ENCODE measurements around the gene PCDHA11.

PCDHA11 gene

DNA sequence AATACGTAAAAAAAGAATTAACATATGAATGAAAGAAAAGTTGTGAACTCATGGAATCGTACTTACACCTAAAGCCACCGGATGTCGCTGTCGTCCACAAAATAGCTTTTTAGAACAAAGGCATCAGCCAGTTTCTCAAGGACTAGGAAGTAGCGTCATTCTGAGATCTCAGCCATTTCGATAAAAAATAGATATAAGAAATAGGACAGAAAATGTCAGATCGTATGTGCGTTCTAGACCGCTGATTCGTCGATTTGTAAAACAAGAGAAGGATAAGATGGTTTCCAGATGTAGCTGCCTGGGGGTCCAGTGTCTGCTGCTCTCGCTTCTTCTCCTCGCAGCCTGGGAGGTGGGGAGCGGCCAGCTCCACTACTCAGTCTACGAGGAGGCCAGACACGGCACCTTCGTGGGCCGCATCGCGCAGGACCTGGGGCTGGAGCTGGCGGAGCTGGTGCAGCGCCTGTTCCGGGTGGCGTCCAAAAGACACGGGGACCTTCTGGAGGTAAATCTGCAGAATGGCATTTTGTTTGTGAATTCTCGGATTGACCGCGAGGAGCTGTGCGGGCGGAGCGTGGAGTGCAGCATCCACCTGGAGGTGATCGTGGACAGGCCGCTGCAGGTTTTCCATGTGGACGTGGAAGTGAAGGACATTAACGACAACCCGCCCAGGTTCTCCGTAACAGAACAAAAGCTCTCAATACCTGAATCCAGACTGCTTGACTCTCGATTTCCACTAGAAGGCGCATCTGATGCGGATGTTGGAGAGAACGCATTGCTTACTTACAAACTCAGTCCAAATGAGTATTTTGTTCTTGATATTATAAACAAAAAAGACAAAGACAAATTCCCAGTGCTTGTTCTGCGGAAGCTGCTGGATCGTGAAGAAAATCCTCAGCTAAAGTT is 12.7 kb upstream of the PCDHA11 start, which contains the start of gene PCDHA10:
Gene PCDHA10, plus strand, starts transcription at position 126 of the 903 bp plus-strand sequence. Its CDS starts 152 bp downstream, at position 278.
- TF ChIP-seq, protein P1, sequence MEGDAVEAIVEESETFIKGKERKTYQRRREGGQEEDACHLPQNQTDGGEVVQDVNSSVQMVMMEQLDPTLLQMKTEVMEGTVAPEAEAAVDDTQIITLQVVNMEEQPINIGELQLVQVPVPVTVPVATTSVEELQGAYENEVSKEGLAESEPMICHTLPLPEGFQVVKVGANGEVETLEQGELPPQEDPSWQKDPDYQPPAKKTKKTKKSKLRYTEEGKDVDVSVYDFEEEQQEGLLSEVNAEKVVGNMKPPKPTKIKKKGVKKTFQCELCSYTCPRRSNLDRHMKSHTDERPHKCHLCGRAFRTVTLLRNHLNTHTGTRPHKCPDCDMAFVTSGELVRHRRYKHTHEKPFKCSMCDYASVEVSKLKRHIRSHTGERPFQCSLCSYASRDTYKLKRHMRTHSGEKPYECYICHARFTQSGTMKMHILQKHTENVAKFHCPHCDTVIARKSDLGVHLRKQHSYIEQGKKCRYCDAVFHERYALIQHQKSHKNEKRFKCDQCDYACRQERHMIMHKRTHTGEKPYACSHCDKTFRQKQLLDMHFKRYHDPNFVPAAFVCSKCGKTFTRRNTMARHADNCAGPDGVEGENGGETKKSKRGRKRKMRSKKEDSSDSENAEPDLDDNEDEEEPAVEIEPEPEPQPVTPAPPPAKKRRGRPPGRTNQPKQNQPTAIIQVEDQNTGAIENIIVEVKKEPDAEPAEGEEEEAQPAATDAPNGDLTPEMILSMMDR (conservative IDR thresholded peaks at IDR 0.05; ENCODE audit: low read length) = no peak; the same call in 1 of the 2 replicates
- no peak for DNase-seq (ENCODE audit: low read depth)
- H3K4me3 ChIP-seq (ENCODE audit: low read length) = no peak within 1 kb of the TSS

DNA sequence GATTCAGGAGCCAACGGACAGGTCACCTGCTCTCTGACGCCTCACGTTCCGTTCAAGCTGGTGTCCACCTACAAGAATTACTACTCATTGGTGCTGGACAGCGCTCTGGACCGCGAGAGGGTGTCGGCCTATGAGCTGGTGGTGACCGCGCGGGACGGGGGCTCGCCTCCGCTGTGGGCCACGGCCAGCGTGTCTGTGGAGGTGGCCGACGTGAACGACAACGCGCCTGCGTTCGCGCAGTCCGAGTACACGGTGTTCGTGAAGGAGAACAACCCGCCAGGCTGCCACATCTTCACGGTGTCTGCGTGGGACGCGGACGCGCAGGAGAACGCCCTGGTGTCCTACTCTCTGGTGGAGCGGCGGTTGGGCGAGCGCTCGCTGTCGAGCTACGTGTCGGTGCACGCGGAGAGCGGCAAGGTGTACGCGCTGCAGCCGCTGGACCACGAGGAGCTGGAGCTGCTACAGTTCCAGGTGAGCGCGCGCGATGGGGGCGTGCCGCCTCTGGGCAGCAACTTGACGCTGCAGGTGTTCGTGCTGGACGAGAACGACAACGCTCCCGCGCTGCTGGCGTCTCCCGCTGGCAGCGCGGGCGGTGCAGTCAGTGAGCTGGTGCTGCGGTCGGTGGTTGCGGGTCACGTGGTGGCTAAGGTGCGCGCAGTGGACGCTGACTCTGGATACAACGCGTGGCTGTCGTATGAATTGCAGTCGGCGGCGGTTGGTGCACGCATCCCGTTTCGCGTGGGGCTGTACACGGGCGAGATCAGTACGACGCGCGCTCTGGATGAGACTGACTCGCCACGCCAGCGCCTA is 11.4 kb upstream of the PCDHA11 start:
- TF ChIP-seq, protein P1 (conservative IDR thresholded peaks at IDR 0.05; ENCODE audit: low read length) = no peak
- no peak overlapping the region for H3K4me3 ChIP-seq (ENCODE audit: low read length)
- DNase-seq (ENCODE audit: low read depth) = no peak

- H3K4me3 ChIP-seq (ENCODE audit: low read length) = no peak overlapping the region
- no peak for DNase-seq (ENCODE audit: low read depth)
- TF ChIP-seq, protein P1 (conservative IDR thresholded peaks at IDR 0.05; ENCODE audit: low read length) = no peak
These were observed 10.8 kb upstream of the PCDHA11 start for GRCh38 chr5:140857987-140858240.

- TF ChIP-seq, protein P1 (conservative IDR thresholded peaks at IDR 0.05; ENCODE audit: low read length) = no peak
- no peak overlapping the region for H3K4me3 ChIP-seq (ENCODE audit: low read length)
- DNase-seq (ENCODE audit: low read depth) = no peak
These were observed 6.1 kb upstream of the PCDHA11 start for GRCh38 chr5:140862441-140863295.

- no peak overlapping the region for H3K4me3 ChIP-seq (ENCODE audit: low read length)
- DNase-seq (ENCODE audit: low read depth) = no peak
- TF ChIP-seq, protein P1 (conservative IDR thresholded peaks at IDR 0.05; ENCODE audit: low read length) = peak; percentile 32
These were observed 764 bp downstream of the PCDHA11 start for GRCh38 chr5:140869555-140869886.

DNA sequence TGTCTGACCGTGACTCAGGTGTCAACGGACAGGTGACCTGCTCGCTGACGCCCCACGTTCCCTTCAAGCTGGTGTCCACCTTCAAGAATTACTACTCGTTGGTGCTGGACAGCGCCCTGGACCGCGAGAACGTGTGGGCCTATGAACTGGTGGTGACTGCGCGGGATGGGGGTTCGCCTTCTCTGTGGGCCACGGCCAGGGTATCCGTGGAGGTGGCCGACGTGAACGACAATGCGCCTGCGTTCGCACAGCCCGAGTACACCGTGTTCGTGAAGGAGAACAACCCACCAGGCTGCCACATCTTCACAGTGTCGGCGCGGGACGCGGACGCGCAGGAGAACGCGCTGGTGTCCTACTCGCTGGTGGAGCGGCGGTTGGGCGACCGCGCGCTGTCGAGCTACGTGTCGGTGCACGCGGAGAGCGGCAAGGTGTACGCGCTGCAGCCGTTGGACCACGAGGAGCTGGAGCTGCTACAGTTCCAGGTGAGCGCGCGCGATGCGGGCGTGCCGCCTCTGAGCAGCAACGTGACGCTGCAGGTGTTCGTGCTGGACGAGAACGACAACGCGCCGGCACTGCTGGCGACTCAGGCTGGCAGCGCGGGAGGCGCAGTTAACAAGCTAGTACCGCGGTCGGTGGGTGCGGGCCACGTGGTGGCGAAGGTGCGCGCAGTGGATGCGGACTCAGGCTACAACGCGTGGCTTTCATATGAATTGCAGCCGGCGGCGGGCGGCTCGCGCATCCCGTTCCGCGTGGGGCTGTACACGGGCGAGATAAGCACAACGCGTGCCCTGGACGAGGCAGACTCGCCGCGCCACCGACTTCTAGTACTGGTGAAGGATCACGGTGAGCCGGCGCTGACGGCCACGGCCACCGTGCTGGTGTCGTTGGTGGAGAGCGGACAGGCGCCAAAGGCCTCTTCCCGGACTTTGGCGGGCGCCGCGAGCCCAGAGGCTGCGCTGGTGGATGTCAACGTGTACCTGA is 1.8 kb downstream of the PCDHA11 start:
- no peak overlapping the region for H3K4me3 ChIP-seq (ENCODE audit: low read length)
- TF ChIP-seq, protein P1 (conservative IDR thresholded peaks at IDR 0.05; ENCODE audit: low read length) = no peak
- no peak for DNase-seq (ENCODE audit: low read depth)

Measured in AG10803 (cell line).